Measurements from ENCODE around the gene SLC1A3. TPM values are rescaled to one million over a fixed set of nuclear protein-coding genes. Genes with fewer than 3 reads are reported as not detected.
A peak's percentile ranks its signal among the peaks of the same experiment; 100 is the strongest.
"Not testable (repeated sequence)": the region's sequence is repeated elsewhere in the genome, so short reads cannot be mapped to it uniquely, and the experiment has no call there.

Gene SLC1A3
- total and polyA plus RNA-seq, 11 donors = 49.5 to 153 (median 66.1) TPM

DNA sequence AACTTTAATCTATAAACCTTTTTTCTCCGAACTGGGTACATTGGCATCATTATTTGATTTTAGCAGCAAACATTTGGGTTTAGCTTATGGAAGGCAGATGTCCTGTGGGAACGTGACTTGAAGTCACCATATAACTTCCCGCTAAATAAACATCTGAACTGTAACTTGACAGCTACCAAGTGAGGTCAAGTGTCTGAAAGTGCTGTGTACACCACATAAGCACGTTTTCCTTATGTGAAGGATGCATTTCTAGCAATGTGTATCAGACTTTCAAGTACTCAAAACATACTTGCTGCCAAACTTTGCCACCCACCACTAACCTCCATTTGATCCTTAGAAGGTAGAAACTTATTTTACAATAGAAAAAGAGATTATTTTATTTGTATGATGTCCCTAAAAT, 35.7 kb downstream of the SLC1A3 start:
- peaks cover 0 to 6% (median 0%) of the 10 kb centered on the region in 9 donors for H3K36me3 ChIP-seq
- H3K27ac ChIP-seq = peak overlapping the region in 3 of 12 donors; percentile 15 to 58 (median 20)
- 47 to 57% (median 55%) methylated on average over 4 of the region's 4 CpGs for WGBS, 4 donors
- TF ChIP-seq POLR2A (IDR thresholded peaks at IDR 0.05) = no peak
- TF ChIP-seq, protein P1, sequence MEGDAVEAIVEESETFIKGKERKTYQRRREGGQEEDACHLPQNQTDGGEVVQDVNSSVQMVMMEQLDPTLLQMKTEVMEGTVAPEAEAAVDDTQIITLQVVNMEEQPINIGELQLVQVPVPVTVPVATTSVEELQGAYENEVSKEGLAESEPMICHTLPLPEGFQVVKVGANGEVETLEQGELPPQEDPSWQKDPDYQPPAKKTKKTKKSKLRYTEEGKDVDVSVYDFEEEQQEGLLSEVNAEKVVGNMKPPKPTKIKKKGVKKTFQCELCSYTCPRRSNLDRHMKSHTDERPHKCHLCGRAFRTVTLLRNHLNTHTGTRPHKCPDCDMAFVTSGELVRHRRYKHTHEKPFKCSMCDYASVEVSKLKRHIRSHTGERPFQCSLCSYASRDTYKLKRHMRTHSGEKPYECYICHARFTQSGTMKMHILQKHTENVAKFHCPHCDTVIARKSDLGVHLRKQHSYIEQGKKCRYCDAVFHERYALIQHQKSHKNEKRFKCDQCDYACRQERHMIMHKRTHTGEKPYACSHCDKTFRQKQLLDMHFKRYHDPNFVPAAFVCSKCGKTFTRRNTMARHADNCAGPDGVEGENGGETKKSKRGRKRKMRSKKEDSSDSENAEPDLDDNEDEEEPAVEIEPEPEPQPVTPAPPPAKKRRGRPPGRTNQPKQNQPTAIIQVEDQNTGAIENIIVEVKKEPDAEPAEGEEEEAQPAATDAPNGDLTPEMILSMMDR (IDR thresholded peaks at IDR 0.05) = no peak
- no peak for DNase-seq
- ATAC-seq = no peak
- no peaks in the 10 kb centered on the region for H3K9me3 ChIP-seq
- H3K4me3 ChIP-seq = no peak overlapping the region
- H3K4me1 ChIP-seq = peaks cover 0 to 29% (median 11%) of the 10 kb centered on the region in 12 donors
- intact Hi-C loops (cut with DNase I) = no loop called here
- H3K27me3 ChIP-seq = no peaks in the 10 kb centered on the region

DNA sequence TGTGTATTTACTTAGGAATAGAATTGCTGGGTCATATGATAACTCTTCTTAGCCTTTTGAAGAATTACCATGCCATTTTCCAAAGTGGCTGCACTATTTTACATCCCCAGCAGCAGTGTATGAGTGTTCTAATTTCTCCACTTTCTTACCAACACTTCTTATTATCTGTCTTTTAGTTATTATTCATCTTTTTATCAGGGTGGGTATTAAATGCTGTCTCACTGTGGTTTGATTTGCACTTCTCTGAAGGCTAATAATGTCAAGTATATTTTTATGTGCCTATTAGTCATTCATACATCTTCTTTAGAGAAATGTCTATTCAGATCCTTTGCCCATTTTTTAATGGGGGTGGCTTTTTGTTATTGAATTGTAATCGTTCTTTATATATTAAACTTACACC, 36.8 kb downstream of the SLC1A3 start:
- Histone ChIP-seq H3K36me3 (peaks cover 0 to 6% (median 0%) of the 10 kb centered on the region in 9 donors), H3K9me3 (no peaks in the 10 kb centered on the region), H3K27me3 (no peaks in the 10 kb centered on the region), H3K4me3 (no peak overlapping the region), H3K4me1 (peaks cover 0 to 31% (median 11%) of the 10 kb centered on the region in 12 donors), H3K27ac (no peak overlapping the region)
- intact Hi-C loops (cut with DNase I) = no loop called here
- no peak for DNase-seq
- TF ChIP-seq POLR2A (IDR thresholded peaks at IDR 0.05) = no peak
- TF ChIP-seq, protein P1 (IDR thresholded peaks at IDR 0.05) = no peak
- ATAC-seq = no peak
- WGBS, 4 donors = 86 to 96% (median 89%) methylated on average over 1 of the region's 1 CpG

DNA sequence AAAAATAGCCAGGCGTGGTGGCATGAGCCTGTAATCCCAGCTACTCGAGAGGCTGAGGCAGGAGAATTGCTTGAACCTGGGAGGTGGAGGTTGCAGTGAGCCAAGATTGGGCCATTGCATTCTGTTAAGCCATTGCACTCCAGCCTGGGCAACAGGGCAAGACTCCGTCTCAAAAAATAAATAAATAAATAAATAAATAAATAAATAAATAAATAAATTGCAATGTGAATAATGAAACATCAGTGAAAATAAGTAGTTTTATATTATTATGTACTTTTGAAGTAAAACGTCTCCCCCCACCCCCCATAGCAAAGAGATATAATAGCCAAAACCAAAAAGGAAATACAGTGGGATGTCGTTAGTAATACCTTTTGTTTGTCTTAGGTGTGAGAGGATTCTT, 37.4 kb downstream of the SLC1A3 start:
- peak overlapping the region in 1 of 12 donors; percentile 12 for H3K27ac ChIP-seq
- intact Hi-C loops (cut with DNase I) = not testable (repeated sequence)
- 73 to 79% (median 77%) methylated on average over 5 of the region's 5 CpGs for WGBS, 4 donors

DNA sequence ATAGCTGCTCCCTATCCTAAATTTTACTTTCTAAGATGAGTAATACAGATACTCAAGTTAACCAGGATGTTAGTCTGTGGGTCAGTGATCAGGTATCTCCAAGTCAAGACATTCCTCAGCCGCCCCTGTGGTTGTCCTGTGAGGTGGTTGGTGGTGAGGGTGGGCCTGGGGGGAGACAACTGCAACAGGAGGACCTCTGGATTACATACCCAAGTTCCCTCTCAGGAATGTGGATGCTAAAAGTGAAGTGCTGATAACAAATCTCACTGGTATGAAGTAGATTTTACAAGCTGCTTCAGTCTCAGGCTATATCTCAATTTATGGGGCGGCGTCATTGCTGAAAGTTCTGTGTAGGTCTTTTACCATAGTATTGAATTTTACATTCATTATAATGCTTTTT, 38.3 kb downstream of the SLC1A3 start:
- Histone ChIP-seq H3K36me3 (no peaks in the 10 kb centered on the region), H3K9me3 (no peaks in the 10 kb centered on the region), H3K4me3 (no peak overlapping the region), H3K27me3 (no peaks in the 10 kb centered on the region), H3K4me1 (peaks cover 0 to 32% (median 9%) of the 10 kb centered on the region in 12 donors), H3K27ac (peak overlapping the region in 6 of 12 donors; percentile 3 to 73 (median 38))
- TF ChIP-seq, protein P1 (IDR thresholded peaks at IDR 0.05) = no peak
- no peak for TF ChIP-seq POLR2A (IDR thresholded peaks at IDR 0.05)
- ATAC-seq (no peak), DNase-seq (no peak)
- WGBS, 4 donors = 72 to 87% (median 84%) methylated on average over 3 of the region's 3 CpGs
- intact Hi-C loops (cut with DNase I) = loop anchor here in 1 of 10 donors (5.0 kb wide), 1 partner anchor 32 kb away; no protein-coding TSS in a partner anchor

More for the DNA sequence above, 37.4 kb downstream of the SLC1A3 start:
- H3K4me3 ChIP-seq, H3K9me3 ChIP-seq, H3K27me3 ChIP-seq, ATAC-seq, DNase-seq, H3K36me3 ChIP-seq: not testable (repeated sequence)
- H3K4me1 ChIP-seq = peaks cover 0 to 32% (median 9%) of the 10 kb centered on the region in 12 donors

DNA sequence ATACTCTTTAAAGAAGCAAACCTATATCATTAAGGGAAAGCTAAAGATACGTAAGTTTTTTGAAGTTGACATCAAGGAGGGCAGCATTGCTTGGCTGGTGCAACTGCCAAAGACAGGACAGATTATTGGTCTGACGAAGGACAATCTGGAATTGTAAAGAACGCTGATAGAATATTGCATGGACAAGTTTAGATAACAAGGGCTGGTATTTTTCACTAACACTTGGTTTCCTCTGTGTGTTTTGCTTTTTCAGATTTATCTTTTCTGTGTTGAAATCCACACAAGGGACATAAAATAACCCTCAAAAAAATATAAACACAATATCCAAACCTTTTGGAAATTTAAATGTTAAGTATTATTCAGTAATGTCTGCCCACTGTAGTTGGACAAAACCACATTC, 39.7 kb downstream of the SLC1A3 start:
- H3K36me3 ChIP-seq = no peaks in the 10 kb centered on the region
- intact Hi-C loops (cut with DNase I) = loop anchor here in 1 of 10 donors (5.0 kb wide), 1 partner anchor 34 kb away; no protein-coding TSS in a partner anchor
- no peak overlapping the region for H3K4me3 ChIP-seq
- H3K27ac ChIP-seq = peak overlapping the region in 11 of 12 donors; percentile 39 to 86 (median 72)
- TF ChIP-seq POLR2A (IDR thresholded peaks at IDR 0.05) = no peak
- TF ChIP-seq, protein P1 (IDR thresholded peaks at IDR 0.05) = no peak
- no peaks in the 10 kb centered on the region for H3K27me3 ChIP-seq
- 28 to 51% (median 41%) methylated on average over 3 of the region's 3 CpGs for WGBS, 4 donors
- DNase-seq (no peak), ATAC-seq (no peak)
- peaks cover 0 to 33% (median 10%) of the 10 kb centered on the region in 12 donors for H3K4me1 ChIP-seq
- H3K9me3 ChIP-seq = no peaks in the 10 kb centered on the region

Measured in heart left ventricle (tissue), 16 donors.